MG63 (cell line): ENCODE measurements around the gene GMDS. TPM values are rescaled to one million over a fixed set of nuclear protein-coding genes. Genes with fewer than 3 reads are reported as not detected.
A peak's percentile ranks its signal among the peaks of the same experiment; 100 is the strongest.

Experiments used
- DNase-seq: peaks from one replicate; pipeline ENCODE4 v3.0.0-alpha.2; 2020
- H3K27me3 ChIP-seq: fragments of 250-450 bp; sonication (Bioruptor Pico); 2 replicates; pipeline ENCODE4 v1.5.1; 2020; ENCODE audit warnings: mild to moderate bottlenecking, moderate library complexity
- H3K36me3 ChIP-seq: fragments of 250-450 bp; sonication (Bioruptor Pico); 2 replicates; pipeline ENCODE4 v1.5.1; 2020; ENCODE audit warnings: mild to moderate bottlenecking, moderate library complexity
- H3K4me3 ChIP-seq: fragments of 250-450 bp; sonication (Bioruptor Pico); 2 replicates; pipeline ENCODE4 v1.5.1; 2020; ENCODE audit warnings: mild to moderate bottlenecking, moderate library complexity
- H3K9me3 ChIP-seq: fragments of 250-450 bp; sonication (Bioruptor Pico); 2 replicates; pipeline ENCODE4 v1.5.1; 2020; ENCODE audit warnings: mild to moderate bottlenecking, moderate library complexity
- total RNA-seq: library from RNA; depleted of rRNA; stranded (reverse); fragments of >200 nt; shearing (Covaris generic); gene quantifications from 2 replicates; pipeline ENCODE4 v1.2.3, GENCODE V29; 2014; ENCODE audit warnings: low replicate concordance

Gene GMDS
- total RNA-seq, 1 experiment from 2014 or later, result 1.8 TPM

DNA sequence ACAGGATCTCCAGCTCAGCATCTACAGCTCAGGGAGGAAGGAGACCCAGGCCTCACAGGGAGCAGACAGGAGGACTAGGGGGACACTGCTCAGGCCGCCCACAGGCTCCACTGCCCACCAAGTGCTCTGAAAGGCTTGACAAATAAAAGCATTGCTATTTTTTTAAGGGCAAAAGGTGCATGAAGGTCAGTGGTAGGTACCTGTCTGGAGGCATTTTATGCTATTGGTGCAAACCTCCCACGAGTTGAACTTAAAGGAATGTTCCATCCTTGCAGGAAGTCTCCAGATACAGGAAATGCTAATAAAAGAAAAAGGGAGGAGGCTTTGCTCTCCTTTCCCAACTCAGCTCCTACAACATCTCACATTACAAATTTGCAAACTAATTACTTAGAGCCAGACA lies 407.6 kb downstream of the GMDS start:
- Histone ChIP-seq H3K36me3 (no peaks in the 10 kb centered on the region), H3K9me3 (no peaks in the 10 kb centered on the region), H3K27me3 (no peaks in the 10 kb centered on the region), H3K4me3 (no peak overlapping the region)
- DNase-seq, result no peak

DNA sequence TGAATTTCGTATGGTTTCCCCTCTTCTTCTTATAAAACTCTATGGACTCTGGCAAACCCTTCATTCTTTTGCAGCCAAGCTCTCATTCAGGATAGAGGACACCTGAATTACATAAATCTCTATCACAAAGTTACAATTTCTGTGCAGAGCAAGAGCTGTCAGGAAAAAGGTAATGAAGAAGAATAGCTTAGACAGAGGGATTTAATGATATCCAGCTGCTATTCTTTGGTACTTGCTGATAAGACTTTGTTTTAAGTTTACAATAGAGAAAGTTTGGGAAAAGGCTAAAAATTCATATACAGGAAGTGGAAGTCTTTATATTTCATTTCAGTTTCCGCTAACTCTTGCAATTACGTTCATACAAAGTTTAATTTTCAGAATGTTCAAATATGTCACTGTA lies 408.7 kb downstream of the GMDS start:
- H3K36me3 ChIP-seq, result no peaks in the 10 kb centered on the region
- H3K27me3 ChIP-seq, result no peaks in the 10 kb centered on the region
- no peaks in the 10 kb centered on the region for H3K9me3 ChIP-seq
- DNase-seq, result no peak
- no peak overlapping the region for H3K4me3 ChIP-seq

DNA sequence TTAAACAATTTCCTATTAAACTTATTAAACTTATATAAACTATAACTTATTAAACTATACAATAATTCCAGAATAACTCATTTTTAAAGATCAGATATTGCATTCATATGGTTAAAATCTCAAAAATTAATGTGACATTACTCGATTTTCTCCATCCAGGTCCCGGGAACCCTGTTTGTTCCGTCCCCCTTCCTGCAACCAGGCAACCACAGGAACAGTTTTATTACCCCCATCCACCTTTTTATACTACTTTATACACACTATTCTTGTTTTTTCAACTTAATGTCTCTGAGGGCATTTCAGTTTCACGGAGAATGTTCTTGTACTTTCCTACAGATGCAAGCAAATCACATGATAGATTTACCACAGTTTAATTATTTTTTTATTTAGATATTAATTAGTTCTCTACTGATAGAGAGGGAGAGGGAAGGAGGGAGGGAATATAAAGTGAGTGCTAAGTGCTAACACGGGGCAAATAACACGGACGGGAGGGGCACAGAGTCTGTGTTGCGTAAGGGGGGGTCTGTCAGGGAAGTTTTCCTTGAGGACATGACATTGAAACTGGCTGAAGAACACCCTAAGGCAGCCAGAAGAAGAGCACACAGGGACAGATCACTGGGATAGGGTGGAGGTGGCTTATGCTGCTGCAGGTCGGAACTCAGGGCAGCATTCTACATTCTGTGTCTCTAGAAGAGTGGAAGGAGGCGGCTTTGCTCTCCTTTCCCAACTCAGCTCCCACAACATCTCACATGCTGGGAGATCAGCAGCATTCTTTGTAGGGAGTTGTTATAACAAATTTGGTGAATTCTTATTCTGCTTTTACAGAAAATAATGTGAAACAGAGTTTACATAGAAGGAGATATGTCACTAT lies 410.5 kb downstream of the GMDS start:
- H3K4me3 ChIP-seq, result no peak overlapping the region
- H3K27me3 ChIP-seq, result no peaks in the 10 kb centered on the region
- DNase-seq, result no peak
- H3K9me3 ChIP-seq, result no peaks in the 10 kb centered on the region
- H3K36me3 ChIP-seq, result no peaks in the 10 kb centered on the region

DNA sequence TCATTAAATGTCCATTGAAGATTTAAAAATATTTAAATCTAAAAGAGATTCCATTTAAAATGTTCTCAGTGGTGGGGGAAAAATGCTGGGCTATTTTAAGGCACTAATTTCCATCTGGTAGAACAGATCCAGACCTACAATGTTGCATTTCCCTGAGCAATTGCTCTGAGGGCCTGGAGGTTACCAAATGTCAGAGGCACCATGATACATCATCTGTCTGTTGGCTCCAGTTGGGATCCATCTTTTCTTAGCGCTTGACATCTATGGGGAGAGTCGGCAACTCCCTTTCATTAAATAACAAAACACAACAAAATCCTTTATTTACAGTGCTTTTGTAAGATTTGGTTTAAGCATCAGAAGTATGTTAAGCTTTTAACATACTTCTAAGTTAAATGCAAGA lies 411.2 kb downstream of the GMDS start:
- Histone ChIP-seq H3K27me3 (no peaks in the 10 kb centered on the region), H3K9me3 (no peaks in the 10 kb centered on the region), H3K36me3 (no peaks in the 10 kb centered on the region), H3K4me3 (no peak overlapping the region)
- DNase-seq, result no peak

DNA sequence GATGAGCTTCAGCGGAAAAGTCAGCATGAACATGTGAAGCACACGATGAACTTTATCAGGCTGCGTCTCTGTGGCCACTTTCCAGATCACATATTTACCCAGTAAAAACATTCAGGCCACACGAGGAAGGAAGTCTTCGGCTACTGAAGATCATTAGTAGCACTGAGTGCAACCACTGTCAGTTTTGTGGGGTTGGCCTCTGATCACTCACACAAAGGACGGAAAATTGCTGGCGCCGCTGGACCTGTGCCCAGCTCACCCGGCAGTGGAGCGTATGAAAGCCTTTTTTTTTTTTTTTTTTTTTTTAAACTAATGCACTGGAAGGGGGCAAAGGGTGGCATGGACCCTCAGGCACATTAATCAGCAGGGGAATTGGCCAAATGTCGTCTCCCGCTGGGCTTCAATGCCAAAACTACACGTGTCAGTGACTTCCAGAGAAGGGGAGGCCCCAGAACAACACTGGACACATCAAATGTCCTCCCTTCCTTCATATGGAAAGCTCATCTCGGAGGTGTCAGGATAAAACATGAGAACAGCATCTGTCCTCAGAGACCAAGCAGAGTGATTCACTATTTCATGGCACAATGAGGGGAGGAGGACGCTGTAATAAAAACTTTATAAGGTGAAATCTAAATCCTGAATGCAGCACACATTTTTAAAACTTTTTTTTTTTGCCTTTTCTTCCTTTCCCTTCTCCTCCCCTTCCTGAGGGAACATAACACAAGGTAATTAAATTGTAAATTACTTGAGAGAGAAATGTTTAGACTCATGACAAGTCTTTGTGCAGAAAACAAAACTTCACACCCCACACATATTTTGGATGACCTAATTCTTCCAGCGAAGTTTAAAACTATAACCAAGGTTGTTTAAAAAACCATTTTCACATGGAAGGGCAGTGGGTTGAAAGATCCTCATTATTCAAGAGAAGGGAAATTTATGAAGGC lies 412.3 kb downstream of the GMDS start:
- no peaks in the 10 kb centered on the region for H3K27me3 ChIP-seq
- H3K36me3 ChIP-seq, result no peaks in the 10 kb centered on the region
- peaks cover under 1% of the 10 kb centered on the region; the same call in 1 of the 2 replicates for H3K9me3 ChIP-seq
- no peak for DNase-seq
- no peak overlapping the region for H3K4me3 ChIP-seq

DNA sequence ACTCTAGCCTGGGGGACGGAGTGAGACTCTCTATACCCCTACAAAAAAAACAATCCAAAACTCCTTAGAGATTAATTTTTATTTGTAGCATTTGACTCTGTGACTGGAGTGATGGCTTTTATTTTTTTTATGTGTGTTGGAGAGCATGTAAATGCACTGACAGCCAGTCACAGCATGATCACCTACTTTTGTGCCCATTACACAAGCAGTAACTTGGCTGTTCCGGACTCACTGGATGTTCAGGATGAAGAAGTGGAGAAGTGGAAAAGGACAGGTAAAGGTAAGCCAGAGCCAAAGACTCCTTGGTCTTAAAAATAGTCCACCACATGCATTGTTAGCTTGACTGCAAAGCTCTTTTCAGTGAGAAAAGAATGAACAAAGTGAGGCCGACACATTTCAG lies 413.0 kb downstream of the GMDS start:
- DNase-seq, result no peak
- Histone ChIP-seq H3K27me3 (no peaks in the 10 kb centered on the region), H3K36me3 (no peaks in the 10 kb centered on the region), H3K4me3 (no peak overlapping the region), H3K9me3 (peaks cover 2% of the 10 kb centered on the region; the same call in 1 of the 2 replicates)

DNA sequence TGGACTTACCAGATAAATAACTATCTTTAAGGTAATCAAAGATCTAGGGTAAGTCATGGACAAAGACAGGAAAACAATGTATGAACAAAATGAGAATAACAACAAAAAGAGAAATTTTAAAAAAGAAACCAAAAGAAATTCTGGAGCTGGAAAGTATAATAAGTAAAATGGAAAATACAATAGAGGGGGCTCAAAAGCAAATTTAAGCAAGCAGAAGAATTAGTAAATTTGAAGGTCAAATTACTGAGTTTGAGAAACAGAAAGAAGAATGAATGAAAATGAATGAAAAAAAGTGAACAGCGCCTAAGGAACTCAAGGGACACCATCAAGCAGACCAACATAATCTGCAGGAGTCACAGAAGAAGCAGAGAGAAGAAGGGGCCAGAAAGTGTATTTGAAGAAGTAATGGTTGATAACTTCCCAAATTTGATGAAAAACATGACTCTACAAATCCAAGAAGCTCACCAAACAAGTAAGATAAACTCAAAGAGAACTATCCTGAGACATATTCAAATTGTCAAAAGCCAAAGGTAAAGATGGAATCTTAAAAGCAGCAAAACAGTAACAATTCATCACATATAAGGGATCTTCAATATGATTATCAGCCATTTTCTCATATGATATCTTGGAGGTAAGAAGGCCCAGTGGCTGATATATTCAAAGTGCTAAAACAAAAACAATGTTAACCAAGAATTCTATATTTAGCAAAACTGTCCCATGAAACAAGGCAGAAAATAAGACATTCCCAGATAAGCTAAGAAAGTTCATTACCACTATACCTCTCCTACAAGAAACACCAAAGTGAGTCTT lies 417.2 kb downstream of the GMDS start:
- no peak overlapping the region for H3K4me3 ChIP-seq
- H3K36me3 ChIP-seq, result no peaks in the 10 kb centered on the region
- no peak for DNase-seq
- peaks cover 2% of the 10 kb centered on the region; the same call in 1 of the 2 replicates for H3K9me3 ChIP-seq
- H3K27me3 ChIP-seq, result no peaks in the 10 kb centered on the region

DNA sequence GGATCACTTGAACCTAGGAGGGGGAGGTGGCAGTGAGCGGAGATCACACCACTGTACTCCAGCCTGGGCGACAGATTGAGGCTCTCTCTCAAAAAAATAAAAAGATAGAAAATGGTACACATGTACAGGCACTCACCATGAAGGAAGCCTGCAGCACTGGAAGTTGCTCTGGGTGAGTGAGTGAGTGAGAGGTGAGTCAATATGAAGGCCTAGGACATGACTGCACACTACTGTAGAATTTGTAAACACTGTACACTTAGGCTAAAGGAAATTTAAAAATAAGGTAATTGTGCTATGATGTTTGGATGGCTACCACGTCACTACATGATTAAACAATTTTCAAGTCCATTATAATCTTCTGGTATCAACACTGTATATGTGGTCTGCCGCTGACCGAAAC lies 419.5 kb downstream of the GMDS start:
- no peak for DNase-seq
- Histone ChIP-seq H3K4me3 (no peak overlapping the region), H3K27me3 (no peaks in the 10 kb centered on the region), H3K36me3 (no peaks in the 10 kb centered on the region), H3K9me3 (peaks cover 2% of the 10 kb centered on the region; the same call in 1 of the 2 replicates)

DNA sequence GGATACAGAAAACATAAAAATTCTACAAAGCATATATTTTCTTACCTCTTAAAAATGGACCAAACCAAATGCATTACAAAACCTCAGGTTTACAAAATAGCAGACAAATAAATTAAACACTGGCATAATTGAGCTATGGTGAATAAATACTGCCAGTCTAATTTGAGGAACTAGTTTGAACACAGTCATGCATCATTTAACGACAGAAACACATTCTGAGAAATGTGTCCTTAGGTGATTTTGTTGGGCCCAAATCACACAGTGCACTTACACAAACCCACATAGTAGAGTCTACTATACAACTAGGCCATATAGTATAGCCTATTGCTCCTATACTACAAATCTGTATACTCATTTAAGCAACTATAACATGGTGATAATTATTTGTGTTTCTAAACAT lies 420.1 kb downstream of the GMDS start:
- Histone ChIP-seq H3K27me3 (no peaks in the 10 kb centered on the region), H3K9me3 (peaks cover 2% of the 10 kb centered on the region; the same call in 1 of the 2 replicates), H3K36me3 (no peaks in the 10 kb centered on the region), H3K4me3 (no peak overlapping the region)
- no peak for DNase-seq

DNA sequence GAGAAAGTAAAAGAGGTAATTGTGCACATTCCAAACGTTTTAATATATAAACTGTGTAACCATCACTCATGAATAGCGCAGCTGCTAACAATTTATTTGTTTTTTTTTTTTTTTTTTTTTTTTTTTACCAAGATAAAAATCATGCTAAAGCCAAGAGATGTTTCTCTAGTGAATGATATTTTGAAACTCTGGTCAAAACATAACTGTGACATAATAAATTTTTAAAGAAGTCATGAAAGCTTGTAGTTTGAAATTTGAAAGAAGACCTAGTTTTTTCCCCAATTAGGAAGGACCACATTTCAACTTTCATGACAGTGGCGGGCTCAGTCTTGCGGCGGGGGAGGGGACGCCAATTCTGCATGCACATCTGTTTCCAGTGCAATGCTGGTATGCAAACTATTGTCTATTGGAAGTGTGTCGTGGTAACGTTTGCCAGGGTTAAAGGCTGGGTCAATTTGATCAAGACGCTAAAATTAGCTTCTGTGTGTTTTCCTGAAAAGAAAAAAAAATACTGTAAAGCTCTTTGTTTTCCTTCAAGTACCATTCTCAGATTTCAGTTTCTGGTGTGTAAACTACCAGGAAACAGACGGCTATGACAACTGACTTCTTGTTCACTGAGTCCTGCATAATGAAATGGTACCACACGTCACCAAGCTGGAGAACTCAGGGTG lies 423.8 kb downstream of the GMDS start:
- Histone ChIP-seq H3K27me3 (no peaks in the 10 kb centered on the region), H3K4me3 (peak overlapping the region; percentile 17; the same call in 1 of the 2 replicates), H3K36me3 (no peaks in the 10 kb centered on the region), H3K9me3 (no peaks in the 10 kb centered on the region)
- DNase-seq, result peak; percentile 38

DNA sequence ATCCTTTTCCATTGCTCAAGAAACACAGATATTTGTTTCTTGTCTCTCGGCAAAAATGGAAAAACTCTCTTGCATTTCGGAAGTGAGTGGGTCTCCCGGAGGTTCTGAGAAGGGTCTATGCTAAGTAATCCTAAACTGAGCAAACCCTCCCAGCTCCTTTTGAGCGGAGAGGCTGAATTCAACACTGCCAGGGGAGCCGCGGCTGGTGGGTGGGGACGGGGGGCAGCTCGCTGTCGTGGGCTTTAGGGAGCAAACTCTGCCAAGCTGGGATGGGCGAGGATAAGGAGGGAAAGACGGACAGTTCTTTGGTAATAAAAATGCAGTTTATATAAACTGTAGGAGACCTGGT lies 424.3 kb downstream of the GMDS start:
- H3K4me3 ChIP-seq, result peak overlapping the region; percentile 15; the same call in 1 of the 2 replicates
- H3K27me3 ChIP-seq, result no peaks in the 10 kb centered on the region
- peak; percentile 8 for DNase-seq
- no peaks in the 10 kb centered on the region for H3K9me3 ChIP-seq
- no peaks in the 10 kb centered on the region for H3K36me3 ChIP-seq

DNA sequence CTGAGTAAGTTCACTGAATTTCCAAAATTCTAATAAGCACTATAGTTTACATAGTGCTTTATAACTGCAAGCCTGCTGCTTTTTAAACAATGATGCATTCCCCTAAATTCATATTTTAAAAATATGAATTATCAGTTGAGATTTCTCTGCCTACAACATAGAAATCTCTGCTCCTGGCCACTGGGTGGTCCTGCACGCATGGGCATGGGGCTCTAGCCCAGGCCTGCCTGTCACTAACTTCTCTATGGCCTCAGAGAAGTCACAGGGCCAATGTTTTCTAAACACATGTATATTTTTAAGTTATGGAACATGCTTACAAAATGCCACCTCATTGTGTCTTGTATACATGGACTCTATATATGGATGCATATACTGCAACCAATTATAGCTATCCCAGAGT lies 424.7 kb downstream of the GMDS start:
- H3K27me3 ChIP-seq, result no peaks in the 10 kb centered on the region
- DNase-seq, result no peak

DNA sequence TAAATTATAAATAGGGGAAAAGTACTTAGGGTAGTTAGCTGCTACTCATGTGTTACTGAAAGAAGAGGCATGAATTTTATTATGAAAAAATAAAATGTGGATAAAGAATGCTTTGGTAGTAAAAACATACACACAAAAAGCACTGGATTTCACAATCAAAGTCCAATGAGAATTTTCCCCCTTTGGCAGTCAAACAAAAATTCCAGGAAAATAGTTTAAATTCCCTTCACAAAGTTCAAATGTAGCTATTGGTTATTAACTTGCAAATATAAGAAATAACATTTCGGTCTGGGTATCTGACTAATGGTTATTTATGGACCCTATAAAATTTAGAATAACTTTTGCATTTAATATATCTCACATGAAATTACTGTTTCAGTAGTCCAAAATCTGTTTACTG lies 425.2 kb downstream of the GMDS start:
- Histone ChIP-seq H3K27me3 (no peaks in the 10 kb centered on the region), H3K36me3 (no peaks in the 10 kb centered on the region), H3K9me3 (no peaks in the 10 kb centered on the region), H3K4me3 (no peak overlapping the region)
- DNase-seq, result no peak

More for the DNA sequence above, 424.7 kb downstream of the GMDS start:
- no peaks in the 10 kb centered on the region for H3K36me3 ChIP-seq
- no peaks in the 10 kb centered on the region for H3K9me3 ChIP-seq
- no peak overlapping the region for H3K4me3 ChIP-seq

DNA sequence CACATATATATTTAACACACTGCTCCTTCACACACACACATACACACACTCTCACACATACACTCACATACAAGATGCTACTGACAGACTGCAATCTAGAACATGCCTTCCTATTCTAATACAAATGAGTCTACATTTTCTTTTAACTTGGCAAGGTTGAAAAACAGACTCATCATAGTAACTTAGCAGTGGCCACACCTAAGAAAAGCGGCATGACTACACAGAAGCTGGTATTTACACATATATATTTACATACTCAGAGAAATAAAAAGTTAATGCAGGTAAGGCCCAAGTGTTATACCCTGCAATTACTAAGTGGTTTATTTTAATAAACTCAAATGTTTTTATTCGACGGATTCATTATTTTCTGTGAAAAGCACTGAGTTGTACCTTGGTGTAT lies 426.4 kb downstream of the GMDS start:
- DNase-seq, result no peak

DNA sequence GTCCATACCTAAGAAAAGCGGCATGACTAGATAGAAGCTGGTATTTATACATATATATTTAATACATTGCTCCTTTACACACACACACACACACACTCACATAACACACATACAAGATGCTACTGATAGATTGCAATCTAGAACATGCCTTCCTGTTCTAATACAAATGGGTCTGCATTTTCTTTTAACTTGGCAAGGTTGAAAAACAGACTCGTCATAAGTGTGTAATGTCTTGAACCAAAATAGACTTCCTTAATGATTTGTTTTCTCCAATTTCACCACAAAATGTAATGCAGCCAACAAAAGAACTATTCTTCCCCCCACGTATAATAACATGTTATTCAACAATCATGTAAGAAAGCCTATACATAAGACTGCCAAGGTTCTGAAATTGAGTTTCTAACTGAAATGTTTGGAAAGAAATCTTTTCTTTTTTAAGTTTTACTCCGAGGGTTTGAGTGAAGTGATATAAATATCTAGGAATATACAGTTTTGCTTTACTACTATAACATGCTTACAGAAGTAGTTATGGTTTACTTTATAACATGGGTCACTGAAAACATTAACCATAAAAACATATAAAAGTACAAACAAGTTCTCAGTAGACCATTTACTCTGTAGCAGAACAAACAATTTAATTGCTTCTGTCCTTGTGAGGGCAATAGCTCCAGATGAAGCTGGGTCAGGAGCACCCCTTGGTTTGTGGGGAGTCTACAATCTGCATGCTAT lies 428.2 kb downstream of the GMDS start:
- no peaks in the 10 kb centered on the region for H3K36me3 ChIP-seq
- no peaks in the 10 kb centered on the region for H3K27me3 ChIP-seq
- H3K4me3 ChIP-seq, result no peak overlapping the region
- no peak for DNase-seq
- H3K9me3 ChIP-seq, result no peaks in the 10 kb centered on the region

More for the DNA sequence above, 426.4 kb downstream of the GMDS start:
- no peaks in the 10 kb centered on the region for H3K36me3 ChIP-seq
- no peaks in the 10 kb centered on the region for H3K9me3 ChIP-seq
- H3K27me3 ChIP-seq, result no peaks in the 10 kb centered on the region
- no peak overlapping the region for H3K4me3 ChIP-seq
